GM13976 (cell line): Measurements from ENCODE around the gene C5orf15.

Experiments used
- DNase-seq: peaks from one replicate; pipeline ENCODE4 v3.0.0; 2012; ENCODE audit warnings: low spot score
- CTCF ChIP-seq: IDR thresholded peaks from 2 replicates; pipeline ENCODE4 v1.5.1; 2012; ENCODE audit warnings: borderline replicate concordance, mild to moderate bottlenecking; ENCODE audit not compliant: insufficient read depth; ENCODE audit errors: extremely low read depth, missing control alignments, control extremely low read depth
- in situ Hi-C: fragments of 300-500 bp; cut with MboI; formaldehyde crosslinking; loops from one replicate; pipeline ENCODE4 v1.12.0; 2022; ENCODE audit warnings: low sequenced_read_pairs, mixed read lengths, inconsistent platforms; ENCODE audit not compliant: unreplicated experiment

Gene C5orf15

GRCh38 chr5:133919148-133920136 lies 49.0 kb downstream of the C5orf15 start:
- in situ Hi-C loops, result no loop called here
- no peak for TF ChIP-seq CTCF
- no peak for DNase-seq

GRCh38 chr5:133918731-133919130 lies 49.7 kb downstream of the C5orf15 start:
- in situ Hi-C loops, result no loop called here
- TF ChIP-seq CTCF, result no peak
- no peak for DNase-seq

- no peak for DNase-seq
- TF ChIP-seq CTCF, result no peak
- in situ Hi-C loops, result no loop called here
Observed at GRCh38 chr5:133918316-133918715, 50.1 kb downstream of the C5orf15 start.

- DNase-seq, result no peak
- in situ Hi-C loops, result no loop called here
- TF ChIP-seq CTCF, result no peak
Observed at GRCh38 chr5:133917785-133918184, 50.6 kb downstream of the C5orf15 start.

GRCh38 chr5:133916914-133917313 lies 51.5 kb downstream of the C5orf15 start:
- TF ChIP-seq CTCF, result no peak
- in situ Hi-C loops, result no loop called here
- DNase-seq, result no peak

GRCh38 chr5:133916479-133916878 lies 51.9 kb downstream of the C5orf15 start:
- DNase-seq, result no peak
- in situ Hi-C loops, result no loop called here
- TF ChIP-seq CTCF, result no peak

GRCh38 chr5:133914434-133914833 lies 54.0 kb downstream of the C5orf15 start:
- DNase-seq, result no peak
- in situ Hi-C loops, result no loop called here
- TF ChIP-seq CTCF, result no peak
